Anterior cingulate cortex (tissue), 58 donors: ENCODE results near the gene CELSR1.

Experiments used
- DNase-seq, 58 donors: peaks; one replicate each; lab custom pipeline; 2025; lab: John Stamatoyannopoulos, UW

The CELSR1 gene

GRCh38 chr22:46390105-46390651 lies 147.2 kb downstream of the CELSR1 start:
- DNase-seq: no peak

- DNase-seq: no peak
These were observed 148.3 kb downstream of the CELSR1 start for GRCh38 chr22:46389081-46389480.

- no peak for DNase-seq
These were observed 148.8 kb downstream of the CELSR1 start for GRCh38 chr22:46388647-46389046.

GRCh38 chr22:46387748-46388147 lies 149.7 kb downstream of the CELSR1 start:
- no peak for DNase-seq

GRCh38 chr22:46386312-46386711 lies 151.1 kb downstream of the CELSR1 start:
- DNase-seq: no peak

GRCh38 chr22:46382524-46382923 lies 154.9 kb downstream of the CELSR1 start:
- DNase-seq: no peak

DNA sequence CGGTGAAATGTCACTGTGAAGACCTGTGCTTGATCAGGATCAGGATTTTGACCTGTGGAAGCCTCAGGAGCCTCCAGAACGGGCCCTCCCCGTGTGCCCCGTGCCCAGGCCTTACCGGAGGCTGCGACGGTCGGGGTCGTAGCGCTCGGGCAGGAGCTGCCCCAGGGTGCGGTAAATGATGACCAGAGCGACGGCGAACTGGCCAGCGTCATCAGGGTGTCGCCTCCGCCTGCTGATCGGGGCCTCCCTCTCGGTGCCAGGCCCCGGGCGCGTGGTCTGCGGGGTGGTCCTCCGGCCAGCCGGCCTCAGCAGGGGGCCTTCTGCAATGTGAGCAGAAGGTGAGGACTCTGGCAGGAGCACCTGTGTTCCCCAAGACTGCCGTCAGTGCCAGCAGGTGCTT lies 155.7 kb downstream of the CELSR1 start:
- no peak for DNase-seq

GRCh38 chr22:46381142-46381541 lies 156.3 kb downstream of the CELSR1 start:
- no peak for DNase-seq

DNA sequence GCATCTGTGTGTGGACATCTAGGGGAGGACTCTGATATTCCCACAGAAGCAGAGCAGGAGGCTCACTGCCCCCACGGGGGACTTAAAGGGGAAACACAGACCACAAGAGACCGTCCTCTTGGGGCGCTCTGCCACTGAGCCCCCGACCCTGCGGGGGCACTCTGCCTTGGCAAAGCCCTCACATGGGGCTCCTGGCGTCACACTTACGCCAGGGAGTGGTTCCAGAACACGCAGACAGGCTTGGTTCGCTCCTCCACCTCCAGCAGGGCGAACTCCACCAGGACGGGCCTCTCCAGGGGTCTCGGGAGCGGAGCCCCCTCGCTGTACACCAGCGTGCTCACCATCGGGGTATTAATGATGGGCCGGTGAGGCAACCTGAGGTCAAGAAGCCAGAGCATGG lies 156.8 kb downstream of the CELSR1 start:
- DNase-seq: no peak

DNA sequence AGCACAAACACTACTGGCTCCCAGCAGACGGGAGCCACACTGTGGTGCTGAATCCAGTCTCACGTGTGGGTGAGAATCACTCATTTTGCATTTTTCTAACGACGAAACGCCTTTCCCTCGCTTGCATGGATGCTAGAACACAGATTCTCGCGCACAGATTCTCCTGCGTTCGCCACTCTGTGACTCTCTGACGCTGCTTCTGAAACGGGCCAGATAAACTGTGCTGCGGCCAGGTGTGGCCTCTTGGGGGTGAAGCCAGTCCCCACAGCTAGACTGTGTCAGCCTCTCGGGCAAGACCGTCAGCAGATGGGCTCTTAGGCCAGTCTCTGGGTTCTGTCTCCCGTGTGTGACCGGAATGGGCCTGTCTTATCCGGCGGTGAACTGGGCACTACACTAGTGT lies 157.4 kb downstream of the CELSR1 start:
- DNase-seq: no peak

DNA sequence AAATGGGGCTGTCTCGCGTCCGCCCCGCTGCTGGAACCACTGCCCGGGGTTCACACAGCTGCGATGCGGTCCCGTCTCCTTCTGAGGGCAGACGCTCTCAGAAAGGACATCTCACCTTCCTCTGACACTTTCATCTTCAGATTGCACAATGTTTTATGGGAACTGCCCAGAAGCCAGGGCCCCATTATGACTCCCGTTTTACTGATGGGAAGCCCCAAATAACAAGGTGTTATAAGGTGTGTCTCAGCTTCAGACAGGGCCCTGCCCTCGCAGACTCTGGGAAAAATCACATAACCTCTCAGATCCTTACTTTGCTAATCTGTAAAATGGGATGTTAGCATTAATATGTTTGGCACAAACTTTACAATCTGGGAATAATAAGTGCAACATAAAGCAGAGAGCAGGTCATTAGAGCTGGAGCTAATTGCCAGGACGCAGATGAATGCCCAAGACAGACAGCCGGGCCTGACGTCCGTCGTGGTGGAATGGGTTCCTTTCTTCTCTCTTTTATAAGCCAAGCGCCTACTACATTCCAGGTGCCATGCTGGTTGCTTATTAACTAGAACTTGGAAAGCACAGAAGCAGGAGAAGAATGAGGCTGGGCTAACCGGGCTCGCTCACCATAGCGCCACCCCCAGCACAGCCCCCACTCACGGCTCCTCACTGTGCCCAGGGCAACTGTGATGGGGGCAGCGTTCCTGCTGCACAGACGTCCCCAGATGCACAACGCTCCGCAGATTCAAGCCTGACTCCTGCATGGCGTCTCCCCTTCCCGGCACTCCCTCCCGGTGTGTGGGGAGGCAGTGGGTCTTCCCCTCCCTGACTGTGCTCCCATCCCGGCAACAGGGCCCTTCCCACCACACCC lies 158.1 kb downstream of the CELSR1 start:
- DNase-seq: no peak

DNA sequence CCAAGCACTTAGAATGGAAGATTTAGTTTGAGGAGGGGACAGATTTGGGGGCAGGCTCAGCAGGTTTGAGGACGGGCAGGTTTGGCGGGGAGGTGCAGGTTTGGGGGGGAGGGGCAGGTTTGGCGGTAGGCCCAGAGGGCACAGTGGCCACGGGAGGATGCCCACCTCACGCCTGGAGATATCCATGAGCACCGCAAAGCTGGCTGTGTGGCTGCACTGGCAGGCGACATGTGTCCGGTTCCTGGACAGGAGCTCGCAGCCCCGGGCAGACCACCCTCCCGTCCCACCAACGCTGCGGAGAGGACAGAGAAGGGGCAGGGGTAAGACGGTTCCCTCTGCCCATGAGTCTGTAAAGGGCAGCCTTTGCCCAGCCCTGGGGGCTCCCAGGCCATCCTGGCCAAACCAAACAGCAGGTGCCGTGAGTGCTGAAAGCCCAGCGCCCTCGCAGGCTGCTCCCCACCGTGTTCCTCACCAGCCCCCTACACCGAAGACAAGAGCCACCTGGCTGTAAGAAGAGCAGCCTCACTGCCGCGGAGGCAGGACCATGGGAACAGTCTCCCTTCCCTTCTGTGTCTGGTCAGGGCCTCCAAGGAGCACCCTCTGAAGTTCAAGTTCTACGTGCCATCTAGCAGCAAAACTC lies 158.9 kb downstream of the CELSR1 start:
- DNase-seq: no peak

GRCh38 chr22:46377525-46378425 lies 159.6 kb downstream of the CELSR1 start:
- DNase-seq: no peak

DNA sequence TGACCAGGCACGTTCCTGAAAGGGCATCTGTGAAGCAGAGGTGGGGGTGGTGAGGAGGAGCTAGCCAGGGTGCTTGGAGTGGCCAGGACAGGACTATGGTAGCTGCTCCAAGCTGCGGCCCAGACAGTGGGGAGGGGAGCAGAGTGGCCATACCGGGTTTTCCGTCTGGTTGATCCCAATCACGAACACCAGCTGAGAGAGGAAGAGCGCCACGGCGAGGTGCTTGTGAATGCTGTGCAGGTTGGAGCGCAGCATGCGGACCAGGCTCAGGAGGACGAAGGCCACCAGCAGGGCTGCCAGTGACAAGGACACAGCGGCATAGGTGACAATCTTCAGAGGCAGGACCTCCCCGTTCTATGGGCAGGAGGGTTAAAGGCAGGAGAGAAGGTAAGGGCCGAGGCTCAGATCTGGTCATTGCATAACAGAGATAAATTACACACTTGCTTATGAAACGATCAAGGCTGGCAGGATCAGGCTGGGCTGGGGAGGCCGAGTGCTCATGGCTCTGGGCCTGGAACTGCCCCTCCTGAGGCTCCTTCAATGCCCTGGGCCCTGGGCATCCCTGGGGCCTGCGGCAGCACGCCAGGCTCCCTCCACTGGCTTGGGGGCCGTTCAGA lies 160.4 kb downstream of the CELSR1 start:
- DNase-seq: no peak

DNA sequence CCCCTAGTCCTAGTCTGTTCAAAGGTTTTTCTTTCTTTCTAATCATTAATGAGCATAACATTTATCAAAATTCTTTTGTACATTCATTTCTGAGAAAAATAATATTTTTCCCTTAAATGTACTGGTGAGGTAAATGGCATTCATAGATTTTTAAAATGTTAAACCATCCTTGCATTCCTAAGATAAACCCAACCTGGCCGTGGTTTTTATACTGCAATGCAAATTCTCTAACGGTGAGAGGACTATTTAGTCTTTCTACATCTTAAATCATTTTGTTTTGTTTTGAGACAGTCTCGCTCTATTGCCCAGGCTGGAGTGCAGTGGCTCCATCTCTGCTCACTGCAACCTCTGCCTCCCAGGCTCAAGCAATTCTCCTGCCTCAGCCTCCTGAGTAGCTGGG lies 161.3 kb downstream of the CELSR1 start:
- DNase-seq: no peak

DNA sequence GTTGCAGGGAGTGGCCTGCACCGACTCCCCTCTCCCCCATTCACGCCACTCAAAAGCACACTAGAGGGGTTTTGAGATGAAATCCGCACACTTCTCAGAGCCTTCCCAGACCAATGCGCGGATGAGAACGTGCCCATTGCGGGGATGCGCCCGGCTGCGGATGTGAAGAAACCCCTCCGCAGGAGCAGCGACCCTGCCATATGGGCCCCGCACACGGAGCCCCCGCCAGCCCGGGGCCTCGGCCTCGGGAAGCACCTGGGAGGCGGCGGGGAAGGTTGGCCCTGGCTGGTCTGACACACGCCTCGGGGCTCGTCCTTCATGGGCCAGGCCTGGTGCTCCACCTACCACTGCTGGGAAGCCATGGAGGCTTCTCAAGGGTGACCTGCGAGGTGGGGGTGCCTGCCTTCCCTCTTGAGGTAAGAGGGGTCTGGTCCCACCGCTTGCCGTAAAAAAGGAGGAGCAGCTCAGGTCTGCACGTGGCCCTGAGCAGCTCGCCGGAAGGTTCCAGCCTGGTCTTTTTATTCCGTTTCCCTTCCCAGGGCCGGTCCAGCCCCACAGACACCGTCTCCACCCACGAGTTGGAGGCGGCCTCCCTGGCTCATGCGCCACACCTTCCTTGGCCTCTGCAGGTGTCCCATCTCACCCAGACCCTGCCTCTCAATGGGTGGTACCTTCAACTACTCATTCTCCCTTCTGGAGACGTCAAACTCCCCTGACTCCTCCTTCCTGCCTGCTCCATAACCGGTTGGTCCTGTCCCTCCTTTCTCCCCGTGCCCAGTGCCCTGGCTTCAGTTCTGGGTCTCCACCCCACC lies 162.6 kb downstream of the CELSR1 start:
- DNase-seq: no peak

GRCh38 chr22:46373921-46374662 lies 163.3 kb downstream of the CELSR1 start:
- DNase-seq: no peak

GRCh38 chr22:46373159-46373558 lies 164.3 kb downstream of the CELSR1 start:
- no peak for DNase-seq

- no peak for DNase-seq
These were observed 164.7 kb downstream of the CELSR1 start for GRCh38 chr22:46372686-46373085.
